BLaER1 treated with 17β-estradiol and CSF1 and Interleukin-3, amounts not matched to agents 10 nM and 100 nM (cell line): ENCODE results near the gene MCF2L.

Experiments
- H3K27ac ChIP-seq, 11 experiments: shearing (Covaris generic); formaldehyde crosslinking; 2 replicates each; pipeline ENCODE4 v1.8.1; 2022
- H3K27me3 ChIP-seq, 11 experiments: shearing (Covaris generic); formaldehyde crosslinking; 2 replicates each; pipeline ENCODE4 v1.8.1; 2022
- H3K36me3 ChIP-seq, 11 experiments: shearing (Covaris generic); formaldehyde crosslinking; 2 replicates each; pipeline ENCODE4 v1.8.1; 2022
- H3K4me1 ChIP-seq, 10 experiments: shearing (Covaris generic); formaldehyde crosslinking; 2 replicates each; pipeline ENCODE4 v1.8.1; 2022
- H3K4me2 ChIP-seq, 11 experiments: shearing (Covaris generic); formaldehyde crosslinking; 2 replicates each; pipeline ENCODE4 v1.8.1; 2022
- H3K4me3 ChIP-seq, 10 experiments: shearing (Covaris generic); formaldehyde crosslinking; 2 replicates each; pipeline ENCODE4 v1.8.1; 2022
- H3K9ac ChIP-seq, 11 experiments: shearing (Covaris generic); formaldehyde crosslinking; 2 replicates each; pipeline ENCODE4 v1.8.1; 2022
- H3K9me3 ChIP-seq, 11 experiments: shearing (Covaris generic); formaldehyde crosslinking; replicated peaks in 1 of 11; 2 replicates each; pipeline ENCODE4 v1.8.1; 2022
- H4K20me1 ChIP-seq, 11 experiments: shearing (Covaris generic); formaldehyde crosslinking; 2 replicates each; pipeline ENCODE4 v1.8.1; 2022
- Cebpa-rat ChIP-seq, 11 experiments: shearing (Covaris generic); IDR thresholded peaks; 2 replicates each; pipeline ENCODE4 v1.8.1; 2022

MCF2L gene

DNA sequence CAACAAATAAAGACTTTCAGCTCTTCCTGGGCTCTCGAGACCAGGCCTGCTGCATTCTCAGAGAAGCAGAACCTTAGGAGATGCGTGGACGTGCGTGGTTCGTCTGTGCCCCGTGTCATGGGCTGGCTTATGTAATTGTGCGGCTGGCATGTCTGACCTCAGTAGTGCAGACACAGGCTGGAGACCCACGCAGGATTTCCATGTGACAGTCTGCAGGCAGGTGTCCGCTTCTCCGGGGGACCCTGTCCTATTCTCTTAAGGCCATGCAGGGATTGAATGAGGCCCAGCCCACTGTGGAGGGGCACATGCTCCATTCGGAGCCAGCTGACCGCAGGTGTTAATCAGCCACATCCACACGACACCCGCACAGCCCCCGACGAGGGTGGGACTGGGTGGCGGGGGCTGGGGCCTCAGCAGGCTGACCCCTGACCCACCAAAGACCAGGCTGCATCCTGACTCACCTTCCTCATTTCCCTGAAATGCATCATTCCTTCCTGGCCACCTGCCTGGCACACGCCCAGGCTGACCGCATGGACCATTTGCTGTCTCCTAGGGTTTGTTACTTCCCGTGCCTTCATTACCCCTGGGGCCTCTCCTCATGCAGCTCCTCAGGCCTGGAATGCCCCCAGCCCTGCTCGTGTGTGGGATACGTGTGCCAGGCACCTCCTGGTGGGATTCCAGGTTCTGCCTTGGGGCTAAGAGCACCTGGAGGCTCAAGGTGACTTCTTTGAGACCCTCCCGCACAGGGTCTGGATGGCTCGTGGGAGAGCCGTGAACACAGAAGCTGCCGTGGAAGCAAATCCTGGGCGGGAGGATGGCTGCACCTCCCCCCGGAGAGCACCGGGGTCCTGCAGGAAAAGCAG, 10.7 kb upstream of the MCF2L start:
- Histone ChIP-seq H3K27me3 (peaks cover 0 to 8% (median 0%) of the 10 kb centered on the region in 11 experiments; a peak in 1 of 22 replicates), H3K9me3 (no peaks in the 10 kb centered on the region), H3K4me3 (no peak overlapping the region), H3K9ac (no peak overlapping the region), H3K27ac (no peak overlapping the region), H3K4me1 (0 out of 20 replicates have a peak, but pooled peaks cover 0 to 5% (median 0%) of the 10 kb centered on the region in 10 experiments), H4K20me1 (peaks cover 0 to 27% (median 0%) of the 10 kb centered on the region in 11 experiments; a peak in 9 of 22 replicates), H3K36me3 (no peaks in the 10 kb centered on the region), H3K4me2 (no peak overlapping the region)
- no peak for TF ChIP-seq Cebpa-rat (IDR thresholded peaks at IDR 0.05)

DNA sequence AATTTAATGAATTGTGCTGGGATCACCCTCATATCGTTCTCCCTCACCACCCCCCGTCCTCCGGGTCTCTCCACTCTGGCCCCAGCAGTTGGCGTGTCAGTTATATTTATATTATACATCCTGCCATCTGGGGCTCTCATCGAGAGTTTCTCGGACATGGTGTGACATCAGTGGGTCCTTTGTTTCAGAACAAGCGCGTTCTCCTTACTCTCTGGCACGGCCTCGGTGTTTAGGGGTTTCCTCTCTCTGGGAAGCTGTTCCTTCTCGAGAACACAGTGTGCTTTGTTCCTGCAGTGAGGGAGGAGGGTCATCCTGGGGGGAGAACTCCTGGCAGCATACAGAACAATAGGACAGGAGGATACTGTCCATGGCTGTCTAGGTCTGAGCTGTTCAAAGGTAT, 9.8 kb upstream of the MCF2L start:
- TF ChIP-seq Cebpa-rat (IDR thresholded peaks at IDR 0.05), result no peak
- Histone ChIP-seq H3K36me3 (no peaks in the 10 kb centered on the region), H3K4me2 (no peak overlapping the region), H4K20me1 (peaks cover 0 to 31% (median 0%) of the 10 kb centered on the region in 11 experiments; a peak in 9 of 22 replicates), H3K27ac (no peak overlapping the region), H3K27me3 (0 out of 22 replicates have a peak, but pooled peaks cover 0 to 7% (median 0%) of the 10 kb centered on the region in 11 experiments), H3K9ac (no peak overlapping the region), H3K4me3 (no peak overlapping the region), H3K4me1 (0 out of 20 replicates have a peak, but pooled peaks cover 0 to 4% (median 0%) of the 10 kb centered on the region in 10 experiments), H3K9me3 (no peaks in the 10 kb centered on the region)

DNA sequence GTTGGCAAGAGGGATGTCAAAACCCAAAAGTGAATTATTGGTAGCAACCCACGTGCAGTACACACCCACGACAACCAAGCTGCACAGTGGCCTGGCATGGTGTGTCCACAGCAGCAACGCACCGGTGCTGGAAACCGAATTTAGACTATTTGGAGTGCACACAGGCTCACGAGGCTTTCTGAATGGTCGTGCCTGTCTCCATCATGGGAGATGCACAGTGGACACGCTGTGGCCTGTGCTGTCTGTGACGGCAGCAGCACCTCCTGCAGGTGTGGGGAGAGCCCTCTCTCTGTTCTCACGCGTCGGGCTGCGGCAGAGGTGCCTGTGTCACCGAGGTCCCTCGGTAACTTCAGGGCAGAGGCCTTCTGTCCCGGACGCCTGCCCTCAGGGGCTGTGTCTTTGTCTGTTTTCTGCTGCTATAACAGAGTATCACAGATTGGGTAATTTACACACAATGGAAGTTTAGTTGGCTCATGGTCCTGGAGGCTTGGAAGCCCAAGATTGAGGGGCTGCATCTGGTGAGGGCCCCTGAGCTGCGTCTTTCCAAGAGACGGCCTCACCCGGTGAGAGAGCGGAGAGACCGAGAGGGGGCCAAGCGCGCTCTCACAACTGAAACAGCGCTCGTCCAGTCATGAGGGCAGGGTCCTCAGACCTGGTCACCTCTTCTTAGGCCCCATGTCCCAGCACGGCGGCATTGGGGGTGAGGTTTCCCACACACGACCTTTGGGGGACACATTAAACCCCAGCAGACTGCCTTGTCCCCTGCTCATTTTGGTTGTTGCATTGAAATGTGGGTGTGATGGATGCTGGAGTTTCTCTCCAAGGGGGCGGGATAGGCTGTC, 9.1 kb upstream of the MCF2L start:
- Histone ChIP-seq H3K9me3 (no peaks in the 10 kb centered on the region), H3K27me3 (peaks cover 0 to 5% (median under 1%) of the 10 kb centered on the region in 11 experiments; a peak in 8 of 22 replicates), H3K9ac (no peak overlapping the region; a peak in 1 of 22 replicates), H3K36me3 (no peaks in the 10 kb centered on the region), H4K20me1 (peaks cover 0 to 31% (median 0%) of the 10 kb centered on the region in 11 experiments; a peak in 9 of 22 replicates), H3K4me2 (no peak overlapping the region), H3K4me3 (no peak overlapping the region), H3K4me1 (peaks cover 0 to under 1% (median 0%) of the 10 kb centered on the region in 10 experiments; a peak in 1 of 20 replicates), H3K27ac (no peak overlapping the region)
- no peak for TF ChIP-seq Cebpa-rat (IDR thresholded peaks at IDR 0.05)

DNA sequence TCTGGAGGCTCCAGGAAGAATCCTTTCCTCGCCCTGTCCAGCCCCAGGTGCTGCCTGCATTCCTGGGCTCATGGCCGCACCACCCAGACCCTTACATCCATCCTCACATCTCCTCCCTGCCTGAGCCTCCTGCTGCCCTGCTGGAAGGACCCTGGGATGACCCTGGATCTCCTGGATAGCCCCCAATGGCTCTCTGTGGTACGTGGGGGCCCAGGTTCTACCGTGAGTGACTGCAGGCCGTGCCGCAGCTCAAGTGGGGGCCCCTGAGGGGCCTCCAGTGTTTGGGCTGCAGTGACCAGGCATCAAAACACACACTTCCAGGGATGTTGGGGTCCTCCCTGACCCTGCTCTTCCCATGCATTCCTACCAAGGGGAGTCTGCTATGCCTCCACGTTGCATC, 8.3 kb upstream of the MCF2L start:
- H4K20me1 ChIP-seq, result peaks cover 0 to 38% (median 3%) of the 10 kb centered on the region in 11 experiments; a peak in 9 of 22 replicates
- H3K9ac ChIP-seq, result no peak overlapping the region; a peak in 1 of 22 replicates
- no peaks in the 10 kb centered on the region for H3K36me3 ChIP-seq
- no peaks in the 10 kb centered on the region for H3K9me3 ChIP-seq
- no peak for TF ChIP-seq Cebpa-rat (IDR thresholded peaks at IDR 0.05)
- no peak overlapping the region for H3K4me3 ChIP-seq
- H3K4me1 ChIP-seq, result peaks cover 0 to 4% (median 0%) of the 10 kb centered on the region in 10 experiments; a peak in 2 of 20 replicates
- peaks cover 4 to 12% (median 9%) of the 10 kb centered on the region in 11 experiments; a peak in 16 of 22 replicates for H3K27me3 ChIP-seq
- no peak overlapping the region for H3K4me2 ChIP-seq
- H3K27ac ChIP-seq, result no peak overlapping the region

DNA sequence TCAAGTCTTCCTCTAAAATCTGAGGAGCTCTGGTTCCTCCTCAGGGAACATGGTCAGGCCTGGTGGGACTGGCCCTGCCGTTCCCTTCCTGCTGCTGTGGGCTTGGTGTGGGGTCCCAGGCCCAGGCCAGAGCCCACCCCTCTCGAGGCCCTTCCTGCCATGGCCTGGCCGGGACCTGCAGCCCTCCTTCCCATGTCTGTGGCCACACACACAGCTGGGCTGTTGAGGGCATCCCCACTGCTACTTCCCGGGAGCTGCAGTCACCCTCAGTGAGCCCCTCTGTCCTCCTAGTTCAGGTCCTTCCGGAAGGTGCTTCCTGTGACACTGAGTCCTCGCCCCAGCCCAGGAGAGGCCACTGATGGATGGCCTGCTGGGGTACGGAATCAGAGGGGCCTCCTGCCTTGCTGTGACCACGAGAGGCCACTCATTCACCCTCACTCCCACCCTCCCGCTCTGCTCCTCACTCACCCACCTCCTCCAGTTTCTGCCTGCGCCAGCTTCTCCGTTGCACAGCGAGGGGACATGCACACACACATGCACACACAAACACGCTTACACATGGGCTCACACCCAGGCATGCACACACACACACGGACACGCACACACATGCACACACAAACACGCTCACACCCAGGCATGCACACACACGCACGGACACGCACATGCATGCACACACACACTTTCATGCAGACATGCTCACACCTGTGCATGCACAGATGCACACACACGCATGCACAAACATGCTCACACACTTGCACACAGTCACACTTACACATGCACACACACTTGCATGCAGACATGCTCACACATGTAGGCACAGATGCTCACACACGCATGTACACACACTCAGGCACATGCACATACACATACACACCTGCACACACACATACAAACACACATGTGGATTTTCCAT, 7.3 kb upstream of the MCF2L start:
- no peak for TF ChIP-seq Cebpa-rat (IDR thresholded peaks at IDR 0.05)
- no peaks in the 10 kb centered on the region for H3K36me3 ChIP-seq
- no peak overlapping the region for H3K4me2 ChIP-seq
- H3K27ac ChIP-seq, result no peak overlapping the region
- peaks cover 10 to 20% (median 18%) of the 10 kb centered on the region in 11 experiments; a peak in 18 of 22 replicates for H3K27me3 ChIP-seq
- H3K4me3 ChIP-seq, result no peak overlapping the region
- no peak overlapping the region for H3K9ac ChIP-seq
- H3K4me1 ChIP-seq, result peaks cover 0 to 4% (median 0%) of the 10 kb centered on the region in 10 experiments; a peak in 2 of 20 replicates
- H3K9me3 ChIP-seq, result no peaks in the 10 kb centered on the region
- peaks cover 0 to 48% (median 8%) of the 10 kb centered on the region in 11 experiments; a peak in 9 of 22 replicates for H4K20me1 ChIP-seq

DNA sequence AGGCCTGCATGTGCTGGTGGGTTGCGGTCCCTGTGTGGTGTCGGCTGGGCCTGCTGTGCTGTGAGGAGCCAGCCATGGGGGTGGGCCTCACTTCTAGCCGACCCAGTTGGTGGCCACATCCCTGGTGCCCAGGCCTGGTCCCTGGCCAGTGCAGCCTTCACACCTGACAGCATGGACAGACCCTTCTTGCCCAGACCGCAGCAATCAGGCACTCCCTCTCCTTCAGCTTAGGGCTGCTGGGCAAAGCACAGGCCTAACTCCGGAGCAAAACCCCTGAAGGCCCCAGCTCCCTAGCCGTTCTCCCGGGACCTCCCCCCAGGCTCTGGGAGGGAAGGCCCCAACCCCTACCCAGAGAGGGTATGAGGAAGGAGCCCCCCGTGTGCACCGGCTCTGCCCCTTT, 6.6 kb upstream of the MCF2L start:
- Histone ChIP-seq H4K20me1 (peaks cover 0 to 50% (median 8%) of the 10 kb centered on the region in 11 experiments; a peak in 9 of 22 replicates), H3K4me2 (no peak overlapping the region), H3K9me3 (no peaks in the 10 kb centered on the region), H3K4me3 (no peak overlapping the region), H3K27me3 (peaks cover 15 to 26% (median 23%) of the 10 kb centered on the region in 11 experiments; a peak in 21 of 22 replicates), H3K27ac (no peak overlapping the region), H3K36me3 (no peaks in the 10 kb centered on the region), H3K4me1 (peaks cover 0 to 4% (median 0%) of the 10 kb centered on the region in 10 experiments; a peak in 2 of 20 replicates), H3K9ac (no peak overlapping the region)
- no peak for TF ChIP-seq Cebpa-rat (IDR thresholded peaks at IDR 0.05)

DNA sequence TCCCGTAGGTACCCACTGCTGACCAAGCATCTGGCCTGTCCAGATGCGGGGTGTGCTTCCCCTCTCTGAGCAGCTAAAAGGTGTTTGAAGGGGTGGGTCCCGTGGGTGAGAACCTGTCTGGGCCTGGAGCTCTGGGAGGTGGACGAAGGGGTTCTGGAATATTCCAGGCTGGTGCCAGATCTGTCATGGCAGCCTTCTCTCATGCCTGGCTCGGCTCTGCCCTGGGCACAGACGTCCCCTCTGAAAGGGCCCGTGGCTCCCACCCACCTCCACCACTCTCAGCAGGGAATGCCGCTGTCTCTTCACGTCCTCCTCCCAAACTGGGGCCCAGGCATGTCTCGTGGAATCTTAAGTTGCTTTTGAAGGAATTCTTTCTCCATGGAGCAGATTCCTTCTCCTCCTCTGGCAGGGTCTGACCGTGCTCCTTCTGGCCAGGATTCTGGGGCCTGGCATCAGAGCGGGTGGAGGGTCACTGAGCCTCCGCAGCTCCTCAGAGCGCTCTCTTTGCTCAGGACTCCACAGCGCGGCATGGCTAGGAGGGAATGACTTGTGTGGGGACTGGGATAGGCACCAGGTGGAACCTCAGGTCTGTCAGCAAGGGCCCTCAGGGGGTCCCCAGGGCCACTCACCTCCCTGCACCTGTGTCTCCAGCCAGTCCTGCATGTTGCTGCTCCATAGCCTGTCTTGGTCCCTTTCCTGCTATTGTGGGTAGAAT, 5.9 kb upstream of the MCF2L start:
- Histone ChIP-seq H3K9me3 (no peaks in the 10 kb centered on the region), H4K20me1 (peaks cover 0 to 50% (median 9%) of the 10 kb centered on the region in 11 experiments; a peak in 13 of 22 replicates), H3K4me2 (no peak overlapping the region), H3K36me3 (no peaks in the 10 kb centered on the region), H3K27me3 (peaks cover 22 to 32% (median 30%) of the 10 kb centered on the region in 11 experiments), H3K4me1 (peaks cover 0 to 6% (median 2%) of the 10 kb centered on the region in 10 experiments; a peak in 17 of 20 replicates), H3K27ac (no peak overlapping the region), H3K9ac (no peak overlapping the region), H3K4me3 (no peak overlapping the region)
- no peak for TF ChIP-seq Cebpa-rat (IDR thresholded peaks at IDR 0.05)
